NT2/D1 (cell line): ENCODE measurements around the gene P2RY13.

Experiments used
- DNase-seq: peaks from one replicate; pipeline ENCODE4 v3.0.0-alpha.2; 2011; ENCODE audit warnings: low read depth, low spot score
- H3K27me3 ChIP-seq: 2 replicates; pipeline ENCODE4 v1.6.0; 2011; ENCODE audit warnings: mild to moderate bottlenecking; ENCODE audit not compliant: insufficient read length, insufficient read depth
- H3K36me3 ChIP-seq: 2 replicates; pipeline ENCODE4 v1.6.1; 2011; ENCODE audit warnings: mild to moderate bottlenecking, low read length, mixed read lengths; ENCODE audit not compliant: insufficient read depth, insufficient read length
- H3K4me1 ChIP-seq: 2 replicates; pipeline ENCODE4 v1.5.1; 2011; ENCODE audit not compliant: insufficient read depth, insufficient read length
- H3K4me3 ChIP-seq: 2 replicates; pipeline ENCODE4 v1.5.1; 2011; ENCODE audit warnings: low read depth; ENCODE audit not compliant: insufficient read length
- H3K9ac ChIP-seq: 2 replicates; pipeline ENCODE4 v1.6.0; 2011; ENCODE audit warnings: low read depth; ENCODE audit not compliant: insufficient read length
- H3K9me3 ChIP-seq: 2 replicates; pipeline ENCODE4 v1.5.1; 2011; ENCODE audit warnings: mild to moderate bottlenecking, low read length; ENCODE audit not compliant: insufficient read depth
- SUZ12 ChIP-seq: IDR thresholded peaks from 2 replicates; pipeline ENCODE4 v1.6.1; 2011; ENCODE audit not compliant: insufficient read length, insufficient read depth; ENCODE audit errors: extremely low read depth
- YY1 ChIP-seq: IDR thresholded peaks from 2 replicates; pipeline ENCODE4 v1.6.1; 2011; ENCODE audit not compliant: insufficient read length, insufficient read depth
- ZNF274 ChIP-seq: IDR thresholded peaks from 2 replicates; pipeline ENCODE4 v1.6.1; 2011; ENCODE audit warnings: mild to moderate bottlenecking, low read depth, low read length

The P2RY13 gene

GRCh38 chr3:151329363-151329762 is at the start of gene P2RY13:
Gene P2RY13 (minus strand): TSS chr3:151329549. CDS start chr3:151329528, 21 bp downstream.
- Histone ChIP-seq H3K9me3 (no peaks in the 10 kb centered on the region), H3K36me3 (no peaks in the 10 kb centered on the region), H3K27me3 (no peaks in the 10 kb centered on the region), H3K9ac (no peak within 1 kb of the TSS), H3K4me1 (no peaks in the 10 kb centered on the region), H3K4me3 (no peak within 1 kb of the TSS)
- TF ChIP-seq SUZ12: no peak
- TF ChIP-seq YY1: no peak
- no peak for TF ChIP-seq ZNF274
- no peak for DNase-seq

DNA sequence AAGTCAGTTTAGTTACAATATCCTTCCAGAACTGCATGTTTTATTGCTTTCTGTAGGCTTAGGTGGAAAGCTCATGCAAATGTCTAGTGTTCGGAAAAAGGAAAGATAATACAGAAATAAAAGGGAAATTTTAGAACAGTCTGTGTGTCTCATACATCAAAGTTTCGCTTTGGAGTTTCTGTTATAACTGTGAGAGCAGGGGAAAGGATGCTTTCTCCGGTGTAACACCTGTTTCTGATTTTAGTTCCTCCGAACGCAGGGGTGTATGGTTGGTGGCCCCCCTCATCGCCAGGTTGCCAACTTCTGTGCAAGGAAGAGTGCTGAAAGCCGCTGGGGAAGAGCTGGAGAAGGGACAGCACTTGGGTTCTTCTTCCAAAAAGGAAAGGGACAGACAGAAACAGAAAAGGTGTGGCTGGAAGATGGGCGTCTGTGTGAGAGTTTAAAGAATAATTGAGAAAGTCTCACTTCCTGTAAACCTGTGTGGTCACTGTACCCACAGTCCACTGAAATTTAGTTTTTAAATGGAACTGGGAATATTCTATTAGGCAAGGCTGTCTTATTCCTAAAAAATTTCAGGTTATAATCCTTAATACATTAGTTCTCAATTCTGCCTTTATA is 48.5 kb upstream of the P2RY13 start:
- Histone ChIP-seq H3K36me3 (no peaks in the 10 kb centered on the region), H3K4me3 (no peak overlapping the region), H3K27me3 (no peaks in the 10 kb centered on the region), H3K9me3 (no peaks in the 10 kb centered on the region), H3K4me1 (no peaks in the 10 kb centered on the region), H3K9ac (no peak overlapping the region)
- TF ChIP-seq SUZ12: no peak
- no peak for TF ChIP-seq YY1
- TF ChIP-seq ZNF274: no peak
- DNase-seq: no peak

DNA sequence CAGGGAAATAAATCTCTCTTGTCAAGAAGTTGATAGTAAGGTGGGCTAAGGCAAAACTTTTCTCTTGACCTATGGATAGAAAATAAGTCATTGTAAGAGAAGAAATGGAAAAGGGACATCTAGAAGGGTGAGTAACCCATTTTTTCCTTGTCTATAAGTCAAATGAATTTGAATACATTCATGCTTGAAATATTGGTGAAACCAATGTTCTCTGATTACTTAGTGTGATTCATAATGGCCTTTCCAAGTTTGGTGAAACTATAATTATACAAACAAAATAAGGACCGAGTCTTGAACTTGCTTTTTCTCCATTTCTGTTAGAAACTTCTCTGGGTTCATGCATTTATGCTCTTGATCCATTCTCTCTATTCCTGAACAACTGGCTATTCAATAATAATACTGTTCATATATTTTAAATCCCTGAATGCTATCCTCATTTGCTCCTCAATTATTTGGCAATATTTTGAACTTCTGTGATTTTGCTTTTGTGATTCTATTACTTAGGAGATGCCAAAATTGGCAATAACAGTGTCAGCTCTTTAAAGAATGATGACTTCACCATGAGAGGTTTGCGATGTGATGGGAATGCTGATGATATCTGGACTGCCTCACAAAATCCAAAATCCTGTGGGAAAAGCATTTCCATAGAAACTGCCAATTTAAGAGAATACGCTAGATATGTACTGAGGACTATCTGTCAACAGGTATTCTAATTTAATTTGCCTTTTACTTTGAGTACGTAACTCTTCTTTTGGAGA is 42.9 kb upstream of the P2RY13 start:
- H3K27me3 ChIP-seq: no peaks in the 10 kb centered on the region
- no peaks in the 10 kb centered on the region for H3K4me1 ChIP-seq
- DNase-seq: no peak
- no peaks in the 10 kb centered on the region for H3K36me3 ChIP-seq
- no peak overlapping the region for H3K9ac ChIP-seq
- TF ChIP-seq SUZ12: no peak
- no peak for TF ChIP-seq YY1
- no peak for TF ChIP-seq ZNF274
- no peaks in the 10 kb centered on the region for H3K9me3 ChIP-seq
- no peak overlapping the region for H3K4me3 ChIP-seq

GRCh38 chr3:151371526-151371925 is 42.2 kb upstream of the P2RY13 start:
- no peaks in the 10 kb centered on the region for H3K27me3 ChIP-seq
- no peaks in the 10 kb centered on the region for H3K4me1 ChIP-seq
- no peak overlapping the region for H3K9ac ChIP-seq
- no peak for TF ChIP-seq YY1
- TF ChIP-seq ZNF274: no peak
- no peak for TF ChIP-seq SUZ12
- H3K4me3 ChIP-seq: no peak overlapping the region
- H3K36me3 ChIP-seq: no peaks in the 10 kb centered on the region
- no peak for DNase-seq
- H3K9me3 ChIP-seq: no peaks in the 10 kb centered on the region

GRCh38 chr3:151367448-151367847 is 38.1 kb upstream of the P2RY13 start:
- Histone ChIP-seq H3K27me3 (no peaks in the 10 kb centered on the region), H3K36me3 (peaks cover 3% of the 10 kb centered on the region), H3K9me3 (no peaks in the 10 kb centered on the region), H3K4me1 (no peaks in the 10 kb centered on the region), H3K4me3 (no peak overlapping the region), H3K9ac (no peak overlapping the region)
- DNase-seq: no peak
- no peak for TF ChIP-seq ZNF274
- TF ChIP-seq SUZ12: no peak
- TF ChIP-seq YY1: no peak

GRCh38 chr3:151366993-151367392 is 37.6 kb upstream of the P2RY13 start:
- no peak overlapping the region for H3K9ac ChIP-seq
- H3K36me3 ChIP-seq: peaks cover 3% of the 10 kb centered on the region
- no peaks in the 10 kb centered on the region for H3K9me3 ChIP-seq
- H3K4me3 ChIP-seq: no peak overlapping the region
- no peak for TF ChIP-seq SUZ12
- no peak for TF ChIP-seq YY1
- TF ChIP-seq ZNF274: no peak
- no peaks in the 10 kb centered on the region for H3K4me1 ChIP-seq
- no peaks in the 10 kb centered on the region for H3K27me3 ChIP-seq
- no peak for DNase-seq

- H3K9me3 ChIP-seq: no peaks in the 10 kb centered on the region
- no peak overlapping the region for H3K9ac ChIP-seq
- peaks cover 3% of the 10 kb centered on the region for H3K36me3 ChIP-seq
- no peaks in the 10 kb centered on the region for H3K27me3 ChIP-seq
- no peak for TF ChIP-seq YY1
- TF ChIP-seq SUZ12: no peak
- TF ChIP-seq ZNF274: no peak
- no peak overlapping the region for H3K4me3 ChIP-seq
- DNase-seq: no peak
- no peaks in the 10 kb centered on the region for H3K4me1 ChIP-seq
These were observed 33.4 kb upstream of the P2RY13 start for GRCh38 chr3:151362751-151363174.
